H7 (cell line): ENCODE results near the gene THRA. TPM values are rescaled to one million over a fixed set of nuclear protein-coding genes. Genes with fewer than 3 reads are reported as not detected.

Experiments
- DNase-seq: peaks from one replicate; pipeline ENCODE4 v3.0.0; 2012
- H3K27me3 ChIP-seq: 2 replicates; pipeline ENCODE4 v1.6.0; 2011; ENCODE audit warnings: mild to moderate bottlenecking, low read length; ENCODE audit not compliant: control insufficient read depth, insufficient read depth
- H3K36me3 ChIP-seq: replicated peaks from 2 replicates; pipeline ENCODE4 v1.5.1; 2011; ENCODE audit warnings: low read length; ENCODE audit not compliant: control insufficient read depth, insufficient read depth
- H3K4me3 ChIP-seq: 2 replicates; pipeline ENCODE4 v1.5.1; 2011; ENCODE audit warnings: low read depth, mild to moderate bottlenecking, control low read depth, low read length, moderate library complexity; ENCODE audit not compliant: insufficient read depth
- total RNA-seq: library from RNA; depleted of rRNA; stranded (reverse); fragments of >200 nt; shearing (Covaris generic); gene quantifications from 2 replicates; pipeline ENCODE4 v1.2.3, GENCODE V29; 2014

Gene THRA
- total RNA-seq, 1 experiment from 2014 or later = 15.2 TPM

DNA sequence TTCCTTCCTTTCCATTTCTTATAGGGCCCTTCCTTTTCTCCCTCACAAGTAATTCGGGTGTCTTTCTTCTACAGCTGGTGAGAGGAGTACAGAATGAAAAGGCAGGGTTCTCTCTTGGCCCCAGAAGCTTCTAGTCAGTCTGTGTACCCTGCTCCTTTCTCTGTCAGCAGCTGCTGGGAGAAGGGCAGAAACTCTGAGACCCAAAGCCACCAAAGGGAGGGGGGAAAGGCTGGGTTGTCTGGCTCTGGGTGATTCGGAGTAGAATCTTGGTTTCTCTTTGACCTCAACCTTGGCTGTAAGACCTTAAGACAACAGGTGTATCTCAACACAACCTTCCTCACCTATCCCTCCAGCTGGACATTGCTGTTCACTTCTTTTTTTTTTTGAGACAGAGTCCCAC lies 40.9 kb downstream of the THRA start:
- no peak overlapping the region for H3K4me3 ChIP-seq
- DNase-seq = no peak
- H3K36me3 ChIP-seq = no peaks in the 10 kb centered on the region
- peaks cover 36% of the 10 kb centered on the region for H3K27me3 ChIP-seq

GRCh38 chr17:40104594-40105486 lies 42.1 kb downstream of the THRA start:
- no peak overlapping the region for H3K4me3 ChIP-seq
- peaks cover 29% of the 10 kb centered on the region for H3K27me3 ChIP-seq
- no peaks in the 10 kb centered on the region for H3K36me3 ChIP-seq
- DNase-seq = no peak

DNA sequence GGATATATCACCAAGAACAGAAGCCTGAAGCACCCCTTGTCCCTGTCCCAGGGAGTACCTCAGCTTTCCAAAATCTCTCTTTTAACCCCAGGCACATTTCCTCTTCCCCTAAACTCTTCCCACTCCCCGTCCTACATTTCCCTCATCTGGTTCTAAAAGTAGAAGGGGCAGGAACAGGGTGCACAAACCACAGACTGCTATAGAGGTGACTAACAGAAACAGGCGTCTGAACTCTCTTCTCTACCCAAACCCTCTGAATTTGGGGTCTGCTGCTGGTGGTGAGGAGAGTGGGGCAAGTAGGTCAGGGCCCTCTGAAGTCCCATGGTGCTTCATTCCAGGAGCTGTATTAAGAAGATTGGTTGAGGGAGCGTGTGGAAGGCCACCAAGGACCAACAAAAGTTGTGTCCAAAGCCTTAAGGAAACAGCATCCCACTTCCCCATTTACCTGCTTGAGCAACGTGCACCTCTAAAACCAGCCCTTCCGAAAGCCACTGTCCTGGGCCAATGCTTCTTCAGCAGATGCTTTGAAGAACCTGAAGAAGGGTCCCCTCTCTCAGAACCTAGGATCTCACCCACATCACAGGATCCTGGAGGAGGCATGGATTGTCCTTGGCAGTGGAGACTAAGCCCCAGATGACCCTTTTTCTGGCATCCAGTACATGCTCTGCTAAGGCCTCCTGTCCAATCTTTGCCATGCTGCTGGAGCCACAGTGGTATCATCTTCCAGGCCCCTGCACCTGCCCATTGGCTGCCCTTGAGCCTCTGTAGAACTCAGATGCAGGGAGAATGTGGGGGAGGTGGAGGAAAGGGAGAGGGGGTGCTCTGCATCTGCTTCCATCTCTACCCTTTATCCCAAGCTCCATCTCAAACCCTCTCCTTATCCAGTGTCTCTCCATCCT lies 43.3 kb downstream of the THRA start:
- H3K4me3 ChIP-seq = no peak overlapping the region
- H3K36me3 ChIP-seq = no peaks in the 10 kb centered on the region

DNA sequence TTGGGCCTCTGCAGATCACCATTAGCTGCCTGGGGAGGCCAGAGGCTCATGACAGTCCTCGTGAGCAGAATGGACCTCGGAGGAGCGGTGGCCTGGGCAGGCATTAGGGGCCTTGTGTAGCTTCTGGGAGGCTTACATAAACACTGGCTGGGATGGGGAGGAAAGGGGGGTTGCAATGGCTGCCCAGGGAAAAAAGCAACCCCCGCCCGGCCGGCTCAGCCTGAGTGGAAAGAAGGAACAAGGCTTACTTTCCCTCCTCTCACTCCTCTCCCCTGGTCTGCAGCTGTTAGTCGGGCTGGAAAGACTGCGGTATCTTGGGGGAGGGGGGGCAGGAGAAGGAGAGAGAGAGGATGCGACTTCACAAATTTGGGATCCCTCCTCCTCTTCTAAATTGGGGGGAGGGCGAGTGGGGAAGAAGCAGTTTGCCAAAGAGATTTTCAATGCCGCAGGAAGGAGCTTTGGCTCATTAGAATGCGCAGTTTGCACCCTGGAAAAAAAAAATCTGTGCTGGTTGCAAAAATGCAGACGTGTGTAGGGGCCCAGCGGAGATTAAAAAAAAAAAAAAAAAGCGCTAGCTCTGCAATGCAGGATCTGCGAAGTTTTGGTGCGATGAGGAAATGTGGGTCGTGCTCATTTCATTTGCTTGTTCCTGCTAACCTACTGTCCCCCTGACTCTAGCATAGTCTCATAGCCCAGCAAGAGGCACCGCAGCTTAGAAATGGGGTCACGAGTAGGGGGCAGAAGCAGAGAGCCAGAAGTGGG lies 44.2 kb downstream of the THRA start:
- Histone ChIP-seq H3K27me3 (peaks cover 24% of the 10 kb centered on the region), H3K4me3 (no peak overlapping the region), H3K36me3 (no peaks in the 10 kb centered on the region)
- peak; percentile 47 for DNase-seq

More for the DNA sequence above, 43.3 kb downstream of the THRA start:
- no peak for DNase-seq
- peaks cover 24% of the 10 kb centered on the region for H3K27me3 ChIP-seq

DNA sequence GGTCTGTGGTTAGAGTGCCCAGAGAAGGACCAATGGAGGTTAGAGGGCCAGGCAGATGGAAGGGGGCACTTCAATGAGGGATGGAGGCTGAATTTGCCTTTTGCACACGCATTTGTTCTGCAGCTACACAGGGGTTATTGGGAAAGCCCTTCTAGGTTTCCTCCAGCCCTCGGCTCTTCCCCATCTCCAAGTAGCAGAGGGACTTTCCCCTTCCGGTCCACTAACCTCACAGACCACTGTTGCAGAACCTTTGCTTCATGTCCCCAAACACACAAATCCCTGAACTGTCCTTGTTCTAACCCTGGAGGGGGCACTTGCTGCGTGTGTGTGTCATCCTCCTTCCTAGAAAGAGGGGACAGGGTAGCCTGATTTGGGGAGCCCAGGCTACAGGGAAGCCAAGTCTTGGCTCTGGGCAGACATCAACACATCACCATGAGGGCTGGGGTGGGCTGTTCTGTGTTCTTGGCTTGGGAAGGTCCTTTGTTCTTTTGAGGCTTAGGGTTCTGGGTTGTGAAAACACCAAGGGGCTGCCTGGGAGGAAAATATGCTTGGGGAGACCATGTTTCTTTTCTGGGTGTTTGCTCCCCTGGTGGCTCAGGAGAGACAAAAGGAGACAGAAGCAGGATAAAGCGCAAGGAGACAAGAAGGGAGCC lies 44.9 kb downstream of the THRA start:
- Histone ChIP-seq H3K4me3 (no peak overlapping the region), H3K27me3 (peaks cover 24% of the 10 kb centered on the region), H3K36me3 (no peaks in the 10 kb centered on the region)
- DNase-seq = no peak

DNA sequence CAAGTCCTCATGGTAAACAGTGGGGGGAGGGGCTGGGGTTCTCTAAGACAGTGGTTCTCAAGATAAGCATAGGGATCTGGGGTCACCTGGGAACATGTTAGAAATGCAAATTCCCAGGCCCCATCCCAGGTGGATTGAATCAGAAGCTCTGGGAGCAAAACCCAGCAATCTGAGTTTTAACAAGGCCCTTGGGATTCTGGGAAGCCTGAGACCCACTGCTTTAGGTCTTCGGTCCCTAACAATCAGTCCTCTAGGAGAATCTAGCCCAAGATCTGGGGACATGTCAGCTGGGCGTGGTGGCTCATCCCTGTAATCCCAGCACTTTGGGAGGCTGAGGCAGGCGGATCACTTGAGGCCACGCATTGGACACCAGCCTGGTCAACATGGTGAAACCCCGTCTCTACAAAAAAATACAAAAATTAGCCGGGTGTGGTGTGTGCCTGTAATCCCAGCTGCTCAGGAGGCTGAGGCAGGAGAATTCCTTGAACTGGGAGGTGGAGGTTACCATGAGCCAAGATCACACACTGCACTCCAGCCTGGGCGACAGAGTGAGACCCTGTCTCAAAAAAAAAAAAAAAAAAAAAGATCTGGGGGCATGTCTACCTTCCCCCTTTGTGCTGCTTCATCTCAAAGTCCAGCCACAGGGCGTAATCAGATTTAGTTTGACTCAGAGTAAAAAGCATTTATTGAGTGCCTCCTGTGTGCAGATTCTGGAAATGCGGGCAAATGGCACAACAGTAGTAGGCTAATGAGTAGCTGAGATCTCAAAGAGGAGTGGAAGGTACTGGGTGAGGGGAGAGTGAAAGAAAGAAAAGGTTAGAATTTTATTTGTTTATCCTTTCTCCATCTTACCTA lies 46.4 kb downstream of the THRA start:
- DNase-seq = no peak
- H3K27me3 ChIP-seq = peaks cover 24% of the 10 kb centered on the region

DNA sequence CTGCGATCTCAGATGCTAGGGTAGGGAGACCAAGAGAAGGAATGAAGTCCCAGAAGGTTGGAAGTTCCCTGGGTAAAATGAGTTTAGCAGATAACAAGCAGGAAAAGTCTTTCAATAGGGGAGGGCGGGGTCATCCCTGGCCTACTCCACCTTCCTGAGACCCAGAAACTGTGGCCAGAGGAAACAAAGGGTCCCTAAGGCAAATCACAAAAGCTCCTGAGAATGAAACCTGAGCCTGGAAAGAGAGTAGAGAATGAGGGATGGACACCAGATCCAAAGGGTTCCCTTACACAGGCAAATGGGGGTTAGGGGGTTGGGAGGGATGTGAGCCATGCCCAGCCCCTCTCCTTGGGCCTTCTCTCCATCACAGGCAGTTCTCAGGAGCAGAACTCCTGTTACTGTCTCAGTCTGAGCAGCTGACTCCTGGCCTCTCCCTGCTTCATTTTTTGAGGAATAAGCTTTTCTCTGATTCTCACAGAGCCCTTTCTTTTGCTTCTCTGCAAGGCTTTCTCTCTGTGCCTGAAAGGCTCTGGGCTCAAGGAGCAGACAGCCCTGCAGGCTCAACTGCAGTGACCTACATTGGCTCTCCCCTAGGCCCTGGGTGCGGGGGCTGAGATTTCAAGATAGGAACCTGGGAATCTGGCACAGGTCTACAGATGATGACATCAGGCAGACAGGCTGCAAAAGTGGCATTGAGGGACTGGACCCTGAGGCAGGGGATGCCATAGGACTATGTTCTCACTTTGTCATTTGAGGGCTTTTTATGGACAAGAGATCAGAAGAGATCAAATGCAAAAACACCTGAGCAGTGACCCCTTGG lies 47.5 kb downstream of the THRA start:
- Histone ChIP-seq H3K4me3 (no peak overlapping the region), H3K36me3 (no peaks in the 10 kb centered on the region), H3K27me3 (peaks cover 24% of the 10 kb centered on the region)
- peak; percentile 63 for DNase-seq

More for the DNA sequence above, 46.4 kb downstream of the THRA start:
- Histone ChIP-seq H3K4me3 (no peak overlapping the region), H3K36me3 (no peaks in the 10 kb centered on the region)

DNA sequence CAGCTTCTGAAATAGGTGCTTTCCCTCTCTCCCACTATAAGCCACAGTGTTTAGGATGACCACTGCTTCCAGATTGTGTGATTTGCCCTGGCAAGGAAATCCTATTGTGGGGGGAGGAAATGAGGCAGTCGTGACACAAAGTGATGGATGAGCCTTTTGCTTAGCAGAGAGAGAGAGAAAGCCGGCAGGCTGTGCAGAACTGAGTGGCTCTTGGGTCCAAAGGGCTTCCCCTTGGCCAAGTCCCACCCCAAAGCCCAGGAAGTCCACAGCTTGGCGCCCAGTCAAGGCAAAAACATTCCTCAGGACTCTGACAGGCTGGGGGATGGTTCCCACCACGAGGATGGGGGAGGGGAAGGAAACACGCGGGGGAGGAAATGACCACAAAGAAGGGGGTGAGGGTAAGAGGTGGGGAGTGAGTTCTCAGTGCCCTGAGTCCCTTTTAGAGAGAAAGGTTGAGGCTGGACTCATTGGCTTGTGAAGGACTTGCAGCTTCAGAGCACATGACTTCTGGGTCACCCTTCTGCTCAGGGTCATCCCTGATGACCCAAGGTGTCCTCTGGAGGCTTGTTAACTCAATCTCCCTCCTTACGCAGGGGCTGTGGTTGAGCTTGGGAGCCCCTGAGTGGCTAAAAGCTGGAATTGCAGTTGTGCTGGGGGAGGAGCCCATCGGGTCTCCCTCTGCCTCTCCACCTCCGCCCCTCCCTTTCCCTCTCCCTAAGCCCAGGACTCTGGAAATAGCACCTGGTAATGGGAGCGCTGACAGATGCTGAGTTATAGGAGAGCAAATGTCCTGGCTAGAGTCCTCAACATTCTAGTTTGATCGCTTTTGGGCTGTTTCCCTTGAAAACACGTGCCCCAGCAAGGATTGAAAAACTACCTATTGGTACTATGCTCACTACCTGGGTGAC lies 48.7 kb downstream of the THRA start:
- Histone ChIP-seq H3K27me3 (peaks cover 15% of the 10 kb centered on the region), H3K4me3 (no peak overlapping the region), H3K36me3 (no peaks in the 10 kb centered on the region)
- DNase-seq = peak; percentile 90

- Histone ChIP-seq H3K4me3 (no peak overlapping the region), H3K27me3 (peaks cover 9% of the 10 kb centered on the region), H3K36me3 (no peaks in the 10 kb centered on the region)
- no peak for DNase-seq
Observed at GRCh38 chr17:40112191-40112711, 49.5 kb downstream of the THRA start.

GRCh38 chr17:40112718-40113109 lies 49.9 kb downstream of the THRA start:
- no peaks in the 10 kb centered on the region for H3K36me3 ChIP-seq
- H3K27me3 ChIP-seq = peaks cover 4% of the 10 kb centered on the region; the same call in 1 of the 2 replicates
- no peak for DNase-seq
- H3K4me3 ChIP-seq = no peak overlapping the region

DNA sequence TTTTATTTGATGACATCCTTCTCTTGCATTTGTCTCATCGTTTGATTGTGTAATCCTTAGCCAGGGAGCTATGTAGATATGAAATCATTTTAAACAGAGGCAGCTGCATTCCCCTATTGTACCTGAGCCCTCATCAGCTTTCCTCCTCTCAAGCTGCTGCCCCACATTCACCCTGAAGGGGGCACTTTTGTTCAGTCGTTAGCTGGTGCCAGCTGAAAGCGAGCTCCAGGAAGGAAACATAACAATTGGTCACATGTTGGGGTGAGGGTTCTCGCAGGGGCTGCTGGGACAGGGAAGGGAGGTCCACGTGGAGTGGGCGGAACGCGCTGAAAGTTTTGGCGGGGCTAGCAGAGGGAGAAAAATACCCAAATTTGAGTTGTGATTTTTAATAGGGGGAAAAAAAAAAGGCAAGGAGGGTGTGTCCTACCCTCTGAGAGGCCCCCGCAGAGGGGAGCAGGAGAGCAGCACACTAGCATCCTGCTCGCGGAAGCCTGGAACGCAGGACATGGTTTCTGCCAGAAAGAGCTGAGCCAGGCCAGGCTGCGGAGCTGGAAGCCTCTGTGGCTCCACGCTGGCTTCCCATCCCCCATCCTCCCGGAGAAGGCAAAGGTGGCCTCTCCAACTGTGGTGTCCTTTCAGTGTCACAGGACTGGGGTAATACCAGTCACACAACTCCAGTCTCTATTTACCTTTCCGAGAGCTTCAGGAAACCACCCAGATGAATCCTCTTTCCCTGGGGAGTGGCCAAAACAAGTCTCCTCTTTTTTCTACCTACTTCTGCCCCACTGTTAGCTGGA lies 50.5 kb downstream of the THRA start:
- Histone ChIP-seq H3K27me3 (no peaks in the 10 kb centered on the region), H3K4me3 (peak overlapping the region; percentile 36), H3K36me3 (no peaks in the 10 kb centered on the region)
- DNase-seq = peak; percentile 88
